H1 (cell line): Measurements from ENCODE around the gene FGD4. TPM values are rescaled to one million over a fixed set of nuclear protein-coding genes. Genes with fewer than 3 reads are reported as not detected.

Source experiments
- EP300 ChIP-seq, 2 experiments: IDR thresholded peaks; 1 replicate in 1 of 2; 2 replicates in 1 of 2; pipeline ENCODE4 v1.6.1; 2011 to 2012; ENCODE audit warnings: low read depth in 2 of 2, low read length in 2 of 2, mild to moderate bottlenecking in 2 of 2, borderline replicate concordance in 1 of 2, inconsistent platforms in 1 of 2, moderate library complexity in 1 of 2
- KDM1A ChIP-seq: fragments of 200-600, 300-600 bp; sonication (generic); IDR thresholded peaks from 2 replicates; pipeline ENCODE4 v1.7.1; 2016; ENCODE audit warnings: mild to moderate bottlenecking, low read length, borderline replicate concordance
- NRF1 ChIP-seq: IDR thresholded peaks from 2 replicates; pipeline ENCODE4 v1.6.1; 2011; ENCODE audit warnings: mild to moderate bottlenecking, low read depth, low read length, improper control_type of control experiment
- RNF2 ChIP-seq: fragments of 200-900, 300-1000 bp; sonication (generic); IDR thresholded peaks from 2 replicates; pipeline ENCODE4 v1.7.1; 2016; ENCODE audit warnings: borderline replicate concordance, low read depth, mild to moderate bottlenecking, antibody characterized with exemption, low read length; ENCODE audit not compliant: poor library complexity, severe bottlenecking; ENCODE audit errors: missing control alignments
- SIRT6 ChIP-seq: IDR thresholded peaks from one replicate; pipeline ENCODE4 v1.7.1; 2012; ENCODE audit warnings: low read length, inconsistent platforms
- polyA plus RNA-seq, 7 experiments: library from polyadenylated mRNA; depleted of rRNA in 3 of 7; stranded (reverse) in 5 of 7; unstranded in 2 of 7; fragments of >200 nt in 5 of 7; fragments of 200-250 nt in 2 of 7; gene quantifications; 1 replicate in 5 of 7; 2 replicates in 1 of 7; 4 replicates in 1 of 7; pipeline versions ENCODE4 v1.2.1 to v1.2.3, GENCODE V29; 2011 to 2013; ENCODE audit warnings: missing spikeins in 2 of 7, mixed read lengths in 2 of 7
- total RNA-seq: library from RNA; stranded (reverse); fragmentation: NEBNext Ultra II Directional; extraction: Animal tissue kit (Norgen Biotek cat#: 25700); gene quantifications from 2 replicates; pipeline ENCODE4 v1.2.1, GENCODE V29; 2021

The FGD4 gene
- total and polyA plus RNA-seq, 2 of the 8 experiments (the other 6 are each of a cell fraction or from before 2014, with no cell fraction given), result 8.5 to 48.2 TPM

DNA sequence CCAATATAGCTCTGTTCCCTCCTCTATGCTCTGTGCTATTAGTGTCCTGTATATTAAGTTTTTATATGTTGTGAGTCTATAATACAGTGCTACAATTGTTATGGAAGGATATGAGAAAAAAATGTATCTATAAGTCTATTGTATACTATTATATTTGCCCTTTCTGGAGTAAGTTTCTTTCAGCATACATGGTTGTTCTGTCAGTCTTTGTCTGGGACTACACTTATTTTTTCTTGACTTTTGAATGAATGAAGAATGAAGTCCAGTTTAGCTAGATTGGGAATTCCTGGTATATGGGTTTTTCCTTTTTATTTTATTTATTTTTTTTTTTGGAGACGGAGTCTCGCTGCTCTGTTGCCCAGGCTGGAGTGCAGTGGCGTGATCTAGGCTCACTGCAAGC lies 203.7 kb downstream of the FGD4 start (continued):
- TF ChIP-seq RNF2 (no peak), SIRT6 (no peak), KDM1A (no peak), NRF1 (no peak), EP300 (IDR thresholded peaks at IDR 0.05; ENCODE audit: borderline replicate concordance in 1 of 2, low read depth in 2 of 2, low read length in 2 of 2) (no peak)
